Hepatocyte (in vitro differentiated cells): ENCODE results near the gene ARL10. TPM values are rescaled to one million over a fixed set of nuclear protein-coding genes. Genes with fewer than 3 reads are reported as not detected.
"Not testable (repeated sequence)": the region's sequence is repeated elsewhere in the genome, so short reads cannot be mapped to it uniquely, and the experiment has no call there.

ENCODE experiments used
- DNase-seq: peaks from one replicate; pipeline ENCODE4 v3.0.0-alpha.2; 2016; ENCODE audit warnings: low spot score
- H2AFZ ChIP-seq: fragments of 200-600 bp; sonication (generic); 2 replicates; pipeline ENCODE4 v1.6.0; 2016; ENCODE audit warnings: antibody characterized with exemption, mild to moderate bottlenecking
- H3K27ac ChIP-seq: fragments of 200-600 bp; sonication (generic); 2 replicates; pipeline ENCODE4 v1.5.1; 2016; ENCODE audit warnings: mild to moderate bottlenecking
- H3K27me3 ChIP-seq: fragments of 200-600 bp; sonication (generic); 2 replicates; pipeline ENCODE4 v1.6.1; 2016
- H3K36me3 ChIP-seq: fragments of 200-600 bp; sonication (generic); replicated peaks from 2 replicates; pipeline ENCODE4 v1.5.1; 2016; ENCODE audit warnings: low read depth; ENCODE audit not compliant: insufficient read depth
- H3K4me1 ChIP-seq: fragments of 200-600 bp; sonication (generic); 2 replicates; pipeline ENCODE4 v1.5.1; 2016; ENCODE audit warnings: mild to moderate bottlenecking, moderate library complexity; ENCODE audit not compliant: insufficient read depth
- H3K4me2 ChIP-seq: fragments of 200-600 bp; sonication (generic); 2 replicates; pipeline ENCODE4 v1.6.0; 2016
- H3K4me3 ChIP-seq: fragments of 200-600 bp; sonication (generic); 2 replicates; pipeline ENCODE4 v1.5.1; 2016; ENCODE audit warnings: mild to moderate bottlenecking
- H3K79me2 ChIP-seq: fragments of 200-600 bp; sonication (generic); 2 replicates; pipeline ENCODE4 v1.6.0; 2017; ENCODE audit warnings: mild to moderate bottlenecking
- H3K9me2 ChIP-seq: fragments of 200-600 bp; sonication (generic); replicated peaks from 2 replicates; pipeline ENCODE4 v1.6.0; 2017; ENCODE audit warnings: mild to moderate bottlenecking; ENCODE audit not compliant: insufficient read depth
- H3K9me3 ChIP-seq: fragments of 200-600 bp; sonication (generic); 2 replicates; pipeline ENCODE4 v1.5.1; 2016; ENCODE audit warnings: low read depth, mild to moderate bottlenecking
- H4K20me1 ChIP-seq: fragments of 200-600 bp; sonication (generic); 2 replicates; pipeline ENCODE4 v1.6.0; 2016; ENCODE audit warnings: mild to moderate bottlenecking; ENCODE audit not compliant: insufficient read depth, poor library complexity, severe bottlenecking
- EZH2 ChIP-seq: fragments of 200-600 bp; sonication (generic); IDR thresholded peaks from 2 replicates; pipeline ENCODE4 v1.6.1; 2016; ENCODE audit warnings: antibody characterized with exemption, mild to moderate bottlenecking, borderline replicate concordance
- EZH2phosphoT487 ChIP-seq: fragments of 200-600 bp; sonication (generic); IDR thresholded peaks from one replicate; pipeline ENCODE4 v1.6.1; 2018; ENCODE audit warnings: antibody characterized with exemption, mild to moderate bottlenecking, low read depth, moderate library complexity; ENCODE audit not compliant: unreplicated experiment, severe bottlenecking
- WGBS: methylation state at CpG from one replicate; pipeline ENCODE4 v1.1.6; 2016; ENCODE audit warnings: low lambda C conversion rate; ENCODE audit errors: missing lambda C conversion rate; 5-methylcytosine and 5-hydroxymethylcytosine counted together
- polyA plus RNA-seq: library from polyadenylated mRNA; unstranded; fragments of >200 nt; fragmentation: Nextera tagmentation; extraction: Ambion mirVana; gene quantifications from 2 replicates; pipeline ENCODE4 v1.2.1, GENCODE V29; 2016
- total RNA-seq: library from RNA; depleted of rRNA; stranded (reverse); fragments of >200 nt; gene quantifications from 2 replicates; pipeline ENCODE4 v1.2.3, GENCODE V29; 2014
- TF ChIP-seq, protein P1 (sequence below): fragments of 200-600 bp; sonication (generic); IDR thresholded peaks from 2 replicates; pipeline ENCODE4 v1.5.1; 2016; ENCODE audit warnings: antibody characterized with exemption, mild to moderate bottlenecking; ENCODE audit not compliant: poor library complexity

Gene ARL10
- total and polyA plus RNA-seq, 2 experiments from 2014 or later = 4.4 to 6.7 TPM

DNA sequence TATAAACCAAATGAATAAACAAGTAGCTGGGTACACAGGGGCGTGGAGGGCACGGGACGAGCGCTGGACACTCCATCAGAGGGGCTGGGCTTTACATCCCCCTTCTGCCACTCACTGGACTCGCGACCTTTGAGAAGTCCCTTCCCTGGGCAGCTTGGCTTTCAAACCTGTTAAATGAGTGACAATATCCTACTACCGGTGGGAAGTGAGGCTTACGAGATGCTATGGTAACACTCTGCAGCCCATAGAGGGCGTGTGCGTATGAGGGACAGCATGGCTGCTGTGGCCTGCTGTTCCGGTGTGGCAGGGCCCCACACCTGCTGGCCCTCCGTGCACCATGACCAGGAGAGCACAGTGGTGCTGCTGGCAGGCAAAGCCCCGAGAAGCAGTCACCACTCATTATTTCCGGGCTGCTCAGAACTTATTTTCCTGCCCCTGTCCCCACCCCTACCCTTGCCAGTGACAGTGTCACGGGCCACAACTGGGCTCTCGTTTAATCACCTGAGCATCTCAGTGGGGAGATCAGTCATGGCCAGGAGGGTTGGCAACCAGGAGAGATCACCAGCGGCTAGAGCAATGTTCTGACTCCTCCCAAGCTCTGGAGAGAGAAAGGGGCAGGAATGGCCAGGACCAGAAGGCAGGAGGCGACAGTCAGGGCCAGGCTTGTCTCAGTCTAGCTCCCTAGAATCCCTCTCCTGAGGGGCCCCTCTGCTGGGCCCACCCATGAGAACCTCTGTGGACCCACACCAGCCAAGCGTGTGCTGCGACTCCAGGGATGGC lies 40.6 kb downstream of the ARL10 start:
- H4K20me1 ChIP-seq = peaks cover 2% of the 10 kb centered on the region

DNA sequence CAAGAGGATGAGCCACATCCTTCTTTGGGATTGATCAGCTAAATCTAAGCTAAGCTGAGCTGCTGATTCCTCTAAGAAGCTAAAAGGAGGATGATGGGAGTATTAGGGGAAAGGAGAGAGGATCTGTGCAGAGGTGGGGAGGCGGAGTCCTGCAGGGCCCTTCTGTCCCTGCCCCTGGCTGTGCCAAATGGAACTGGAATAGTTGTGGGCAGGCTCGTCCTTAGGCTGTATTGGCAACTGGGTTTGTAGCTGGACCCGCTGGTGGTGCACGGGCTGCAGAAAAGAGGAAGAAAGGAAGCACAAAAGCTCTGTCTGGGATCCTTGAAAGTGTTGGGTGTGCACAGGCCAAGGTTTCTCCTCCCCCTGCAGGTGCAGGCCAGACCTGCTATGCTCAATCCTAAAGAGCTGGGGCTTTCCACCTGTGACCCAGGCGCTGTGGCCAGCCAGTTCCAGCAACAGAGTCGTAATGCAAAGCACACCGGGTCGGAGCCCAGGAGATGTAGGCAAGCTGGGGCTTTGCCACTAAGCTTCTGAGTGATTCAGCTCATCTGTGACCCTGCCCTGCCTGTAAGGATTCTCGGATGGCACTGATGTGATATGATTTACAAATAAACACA lies 41.3 kb downstream of the ARL10 start:
- no peaks in the 10 kb centered on the region for H3K9me2 ChIP-seq
- no peaks in the 10 kb centered on the region for H3K27me3 ChIP-seq
- WGBS = 93% methylated on average over 9 of the region's 9 CpGs
- H3K36me3 ChIP-seq = no peaks in the 10 kb centered on the region
- H3K27ac ChIP-seq = no peak overlapping the region
- peaks cover 13% of the 10 kb centered on the region for H3K79me2 ChIP-seq
- no peak for TF ChIP-seq EZH2phosphoT487
- no peak for TF ChIP-seq EZH2
- TF ChIP-seq, protein P1, sequence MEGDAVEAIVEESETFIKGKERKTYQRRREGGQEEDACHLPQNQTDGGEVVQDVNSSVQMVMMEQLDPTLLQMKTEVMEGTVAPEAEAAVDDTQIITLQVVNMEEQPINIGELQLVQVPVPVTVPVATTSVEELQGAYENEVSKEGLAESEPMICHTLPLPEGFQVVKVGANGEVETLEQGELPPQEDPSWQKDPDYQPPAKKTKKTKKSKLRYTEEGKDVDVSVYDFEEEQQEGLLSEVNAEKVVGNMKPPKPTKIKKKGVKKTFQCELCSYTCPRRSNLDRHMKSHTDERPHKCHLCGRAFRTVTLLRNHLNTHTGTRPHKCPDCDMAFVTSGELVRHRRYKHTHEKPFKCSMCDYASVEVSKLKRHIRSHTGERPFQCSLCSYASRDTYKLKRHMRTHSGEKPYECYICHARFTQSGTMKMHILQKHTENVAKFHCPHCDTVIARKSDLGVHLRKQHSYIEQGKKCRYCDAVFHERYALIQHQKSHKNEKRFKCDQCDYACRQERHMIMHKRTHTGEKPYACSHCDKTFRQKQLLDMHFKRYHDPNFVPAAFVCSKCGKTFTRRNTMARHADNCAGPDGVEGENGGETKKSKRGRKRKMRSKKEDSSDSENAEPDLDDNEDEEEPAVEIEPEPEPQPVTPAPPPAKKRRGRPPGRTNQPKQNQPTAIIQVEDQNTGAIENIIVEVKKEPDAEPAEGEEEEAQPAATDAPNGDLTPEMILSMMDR = no peak
- H2AFZ ChIP-seq = no peak overlapping the region
- no peak overlapping the region for H3K4me2 ChIP-seq
- H3K4me1 ChIP-seq = peaks cover 9% of the 10 kb centered on the region
- peaks cover 4% of the 10 kb centered on the region for H4K20me1 ChIP-seq
- DNase-seq = peak; percentile 3
- H3K4me3 ChIP-seq = no peak overlapping the region
- H3K9me3 ChIP-seq = no peaks in the 10 kb centered on the region

More for the DNA sequence above, 40.6 kb downstream of the ARL10 start:
- H3K79me2 ChIP-seq = peaks cover 8% of the 10 kb centered on the region
- H3K27me3 ChIP-seq = no peaks in the 10 kb centered on the region
- H3K27ac ChIP-seq = no peak overlapping the region
- no peak overlapping the region for H3K4me3 ChIP-seq
- H3K9me3 ChIP-seq = no peaks in the 10 kb centered on the region
- no peak overlapping the region for H2AFZ ChIP-seq
- no peaks in the 10 kb centered on the region for H3K36me3 ChIP-seq
- WGBS = 77% methylated on average over 20 of the region's 20 CpGs
- H3K9me2 ChIP-seq = no peaks in the 10 kb centered on the region
- peaks cover 9% of the 10 kb centered on the region for H3K4me1 ChIP-seq
- TF ChIP-seq, protein P1 = no peak
- TF ChIP-seq EZH2 (no peak), EZH2phosphoT487 (no peak)
- no peak overlapping the region for H3K4me2 ChIP-seq
- DNase-seq = peak; percentile 1

DNA sequence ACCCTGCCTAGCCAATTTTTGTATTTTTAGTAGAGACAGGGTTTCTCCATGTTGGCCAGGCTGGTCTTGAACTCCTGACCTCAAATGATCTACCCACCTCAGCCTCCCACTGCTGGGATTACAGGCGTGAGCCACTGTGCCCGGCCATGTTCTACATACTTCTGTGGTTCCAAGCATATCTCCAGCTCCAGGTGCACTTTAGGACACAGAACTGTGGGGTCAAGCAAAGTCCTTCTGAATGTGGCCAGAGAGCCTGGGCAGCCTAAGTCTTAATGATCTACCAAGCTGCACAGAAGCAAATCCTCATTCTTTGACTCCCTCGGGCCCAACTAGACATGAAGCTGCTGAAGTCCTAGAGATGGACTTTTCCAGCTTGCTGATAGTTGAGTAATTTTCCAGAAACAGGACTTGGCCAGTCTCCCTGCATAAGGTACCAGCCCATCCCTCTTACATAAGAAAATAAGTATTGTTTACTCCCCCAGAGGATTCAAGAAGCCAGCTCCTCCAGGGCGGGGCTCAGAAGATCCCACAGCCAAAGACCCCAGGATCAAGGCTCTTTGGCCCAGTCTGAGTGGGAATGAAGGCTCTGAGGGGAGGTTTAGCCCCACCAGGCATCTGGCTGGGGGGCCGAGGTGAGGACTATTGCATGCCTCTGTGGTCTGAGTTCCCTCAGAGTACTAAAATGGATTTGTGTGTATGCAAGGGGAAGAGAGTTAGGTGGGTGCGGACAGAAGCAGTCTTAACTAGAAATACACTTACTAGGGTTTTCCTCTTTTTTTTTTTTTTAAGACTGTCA lies 42.4 kb downstream of the ARL10 start:
- DNase-seq = no peak
- no peak overlapping the region for H3K4me2 ChIP-seq
- no peaks in the 10 kb centered on the region for H3K36me3 ChIP-seq
- WGBS = 93% methylated on average over 6 of the region's 6 CpGs
- H3K4me1 ChIP-seq = peaks cover 9% of the 10 kb centered on the region
- no peak overlapping the region for H3K27ac ChIP-seq
- H3K79me2 ChIP-seq = peaks cover 19% of the 10 kb centered on the region
- H3K9me2 ChIP-seq = no peaks in the 10 kb centered on the region
- TF ChIP-seq EZH2phosphoT487 (no peak), EZH2 (no peak)
- TF ChIP-seq, protein P1 = no peak
- no peaks in the 10 kb centered on the region for H3K9me3 ChIP-seq
- no peaks in the 10 kb centered on the region for H3K27me3 ChIP-seq
- no peak overlapping the region for H2AFZ ChIP-seq
- peaks cover 8% of the 10 kb centered on the region for H4K20me1 ChIP-seq
- H3K4me3 ChIP-seq = no peak overlapping the region

DNA sequence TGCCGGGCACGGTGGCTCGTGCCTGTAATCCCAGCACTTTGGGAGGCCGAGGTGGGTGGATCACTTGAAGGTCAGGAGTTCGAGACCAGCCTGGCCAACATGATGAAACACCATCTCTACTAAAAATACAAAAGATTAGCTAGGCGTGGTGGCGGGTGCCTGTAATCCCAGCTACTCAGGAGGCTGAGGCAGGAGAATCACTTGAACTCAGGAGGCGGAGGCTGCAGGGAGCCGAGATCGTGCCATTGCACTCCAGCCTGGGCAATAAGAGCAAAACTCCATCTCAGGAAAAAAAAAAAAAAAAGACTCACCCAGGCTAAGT lies 42.9 kb downstream of the ARL10 start:
- H3K79me2 ChIP-seq = peaks cover 24% of the 10 kb centered on the region
- H2AFZ ChIP-seq, H3K4me1 ChIP-seq: not testable (repeated sequence)

More for the DNA sequence above, 42.9 kb downstream of the ARL10 start:
- not testable (repeated sequence) for H3K27ac ChIP-seq, DNase-seq, H3K27me3 ChIP-seq, H3K9me3 ChIP-seq, H3K9me2 ChIP-seq, H3K4me2 ChIP-seq, H3K4me3 ChIP-seq, H3K36me3 ChIP-seq
- peaks cover 14% of the 10 kb centered on the region for H4K20me1 ChIP-seq
- WGBS = 91% methylated on average over 8 of the region's 10 CpGs
